GM21723 (cell line): ENCODE data around the gene RAB11B.
"Not testable (repeated sequence)": the region's sequence is repeated elsewhere in the genome, so short reads cannot be mapped to it uniquely, and the experiment has no call there.

Source experiments
- ATAC-seq: cut with Tn5 transposase; IDR thresholded peaks from one replicate; pipeline ENCODE4 v1.9.1; 2021; ENCODE audit warnings: mild to moderate bottlenecking, moderate library complexity; ENCODE audit not compliant: unreplicated experiment

Gene RAB11B

DNA sequence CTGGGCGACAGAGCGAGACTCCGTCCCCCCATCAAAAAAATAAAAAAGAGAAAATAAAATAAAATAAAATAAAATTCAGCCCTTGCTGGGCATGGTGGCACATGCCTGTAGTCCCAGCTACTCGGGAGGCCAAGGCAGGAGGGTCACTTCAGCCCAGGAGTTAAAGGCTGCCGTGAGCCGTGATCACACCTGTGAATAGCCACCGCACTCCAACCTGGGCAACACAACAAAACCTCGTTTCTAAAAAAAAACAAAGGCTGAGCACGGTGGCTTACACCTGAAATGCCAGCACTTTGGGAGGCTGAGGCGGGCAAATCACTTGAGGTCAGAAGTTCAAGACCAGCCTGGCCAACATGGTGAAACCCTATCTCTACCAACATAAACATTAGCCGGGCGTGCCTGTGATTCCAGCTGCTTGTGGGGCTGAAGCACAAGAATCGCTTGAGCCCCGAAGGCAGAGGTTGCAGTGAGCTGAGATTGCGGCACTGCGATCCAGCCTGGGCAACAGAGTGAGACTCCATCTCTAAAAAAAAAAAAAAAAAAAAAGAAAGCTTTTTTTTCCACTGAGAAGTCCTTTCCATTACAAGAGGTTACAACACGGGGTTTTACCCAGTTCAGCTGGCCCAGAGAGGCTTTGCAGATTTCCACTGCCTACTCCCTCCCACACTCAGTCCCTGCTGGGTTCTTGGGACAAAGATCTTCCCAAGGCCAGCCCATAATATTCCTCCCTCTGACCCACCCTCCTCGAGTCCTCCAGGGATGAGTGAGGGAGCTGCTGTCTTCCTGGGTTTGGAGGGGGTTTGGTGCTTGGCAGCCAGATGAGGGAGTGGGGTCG lies 19.8 kb upstream of the RAB11B start:
- ATAC-seq: no peak

DNA sequence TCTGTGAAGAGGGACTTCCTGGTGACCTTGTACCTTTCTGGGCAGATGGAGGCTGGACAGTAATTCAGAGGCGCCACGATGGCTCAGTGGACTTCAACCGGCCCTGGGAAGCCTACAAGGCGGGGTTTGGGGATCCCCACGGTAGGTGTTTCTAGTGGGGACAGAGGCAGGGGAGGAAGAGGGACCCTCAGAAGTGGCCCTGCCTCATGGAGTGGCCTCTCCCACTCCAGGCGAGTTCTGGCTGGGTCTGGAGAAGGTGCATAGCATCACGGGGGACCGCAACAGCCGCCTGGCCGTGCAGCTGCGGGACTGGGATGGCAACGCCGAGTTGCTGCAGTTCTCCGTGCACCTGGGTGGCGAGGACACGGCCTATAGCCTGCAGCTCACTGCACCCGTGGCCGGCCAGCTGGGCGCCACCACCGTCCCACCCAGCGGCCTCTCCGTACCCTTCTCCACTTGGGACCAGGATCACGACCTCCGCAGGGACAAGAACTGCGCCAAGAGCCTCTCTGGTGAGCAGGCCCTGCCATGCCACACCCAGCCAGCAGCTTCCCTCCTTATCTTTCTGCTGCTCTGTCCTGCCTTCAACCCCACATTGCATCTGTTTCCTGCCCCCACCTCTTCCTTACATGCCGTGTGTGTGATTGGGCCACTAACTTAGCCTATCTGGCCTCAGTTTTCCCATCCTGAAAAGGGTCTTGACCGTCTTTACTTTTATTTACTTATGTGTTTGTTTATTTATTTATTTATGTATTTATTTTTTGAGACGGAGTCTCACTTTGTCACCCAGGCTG lies 19.0 kb upstream of the RAB11B start:
- ATAC-seq: no peak

GRCh38 chr19:8373867-8374813 lies 16.0 kb upstream of the RAB11B start:
- no peak for ATAC-seq

DNA sequence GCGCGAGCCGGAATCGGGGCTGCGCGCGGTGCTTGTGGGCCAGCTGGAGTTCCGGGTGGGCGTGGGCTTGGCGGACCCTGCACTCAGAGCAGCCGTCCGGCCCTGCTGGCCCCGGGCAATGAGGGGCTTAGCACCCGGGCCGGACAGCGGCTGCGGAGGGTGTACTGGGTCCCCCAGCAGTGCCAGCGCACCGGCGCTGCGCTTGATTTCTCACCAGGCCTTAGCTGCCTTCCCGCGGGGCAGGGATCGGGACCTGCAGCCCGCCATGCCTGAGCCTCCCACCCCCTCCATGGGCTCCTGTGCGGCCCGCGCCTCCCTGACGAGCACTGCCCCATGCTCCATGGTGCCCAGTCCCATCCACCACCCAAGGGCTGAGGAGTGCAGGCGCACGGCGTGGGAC lies 14.4 kb upstream of the RAB11B start:
- ATAC-seq: not testable (repeated sequence)

GRCh38 chr19:8376373-8376974 lies 13.7 kb upstream of the RAB11B start:
- not testable (repeated sequence) for ATAC-seq

DNA sequence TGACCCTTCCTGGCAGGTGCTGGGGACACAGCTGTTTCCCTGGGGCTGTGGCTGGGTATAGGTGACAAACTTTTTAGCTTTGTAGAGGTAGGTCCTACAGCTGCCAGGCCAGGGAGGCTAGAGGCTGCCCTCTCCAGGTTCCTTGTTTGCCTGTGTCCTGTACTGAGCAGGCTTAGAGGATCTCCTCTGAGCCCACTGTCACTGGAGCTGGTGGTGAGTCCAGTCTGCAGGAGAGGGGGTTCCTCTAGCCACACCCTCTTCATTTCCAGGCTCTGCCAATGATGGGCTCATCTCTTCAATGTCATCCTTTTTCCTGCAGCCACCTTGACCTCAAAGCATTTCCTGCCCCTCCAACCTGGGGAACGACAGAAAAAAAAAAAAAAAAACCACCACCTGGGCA lies 12.6 kb upstream of the RAB11B start:
- no peak for ATAC-seq

- not testable (repeated sequence) for ATAC-seq
Observed at GRCh38 chr19:8379156-8379891, 10.8 kb upstream of the RAB11B start.

- ATAC-seq: not testable (repeated sequence)
Observed at GRCh38 chr19:8384569-8384968, 5.6 kb upstream of the RAB11B start.

GRCh38 chr19:8385103-8385502 lies 5.1 kb upstream of the RAB11B start:
- ATAC-seq: not testable (repeated sequence)

DNA sequence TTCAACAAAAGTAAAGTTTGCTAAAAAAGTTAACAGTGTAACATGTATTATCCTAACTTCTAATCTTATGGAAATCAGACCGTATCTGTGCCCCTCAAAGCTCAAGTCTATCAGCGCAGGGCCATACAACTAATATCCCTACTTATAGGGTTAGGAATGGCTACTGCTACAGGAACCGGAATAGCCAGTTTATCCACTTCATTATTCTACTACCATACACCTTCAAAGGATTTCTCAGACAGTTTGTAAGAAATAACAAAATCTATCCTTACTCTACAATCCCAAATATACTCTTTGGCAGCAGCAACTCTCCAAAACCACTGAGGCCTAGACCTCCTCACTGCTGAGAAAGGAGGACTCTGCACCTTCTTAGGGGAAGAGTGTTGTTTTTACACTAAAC lies 4.6 kb upstream of the RAB11B start:
- ATAC-seq: not testable (repeated sequence)

DNA sequence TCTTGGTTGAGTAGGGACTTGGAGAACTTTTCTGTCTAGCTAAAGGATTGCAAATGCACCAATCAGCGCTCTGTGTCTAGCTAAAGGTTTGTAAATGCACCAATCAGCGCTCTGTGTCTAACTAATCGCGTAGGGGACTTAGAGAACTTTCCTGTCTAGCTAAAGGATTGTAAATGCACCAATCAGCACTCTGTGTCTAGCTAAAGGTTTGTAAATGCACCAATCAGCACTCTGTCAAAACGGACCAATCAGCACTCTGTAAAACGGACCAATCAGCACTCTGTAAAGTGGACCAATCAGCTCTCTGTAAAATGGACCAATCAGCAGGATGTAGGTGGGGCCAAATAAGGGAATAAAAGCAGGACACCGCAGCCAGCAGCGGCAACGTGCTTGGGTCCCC lies 3.7 kb upstream of the RAB11B start:
- not testable (repeated sequence) for ATAC-seq

- no peak for ATAC-seq
Observed at GRCh38 chr19:8386990-8387389, 3.2 kb upstream of the RAB11B start.

- ATAC-seq: no peak
Observed at GRCh38 chr19:8387688-8388611, 2.2 kb upstream of the RAB11B start.

GRCh38 chr19:8388612-8388958 lies 1.6 kb upstream of the RAB11B start:
- no peak for ATAC-seq

GRCh38 chr19:8390617-8390981 lies 439 bp downstream of the RAB11B start:
- ATAC-seq: peak; percentile 33

- ATAC-seq: no peak
Observed at GRCh38 chr19:8391198-8392016, 1.2 kb downstream of the RAB11B start.

GRCh38 chr19:8392017-8392591 lies 1.9 kb downstream of the RAB11B start:
- no peak for ATAC-seq
